PC-3 (cell line): ENCODE results near the gene OR9G1. TPM values are rescaled to one million over a fixed set of nuclear protein-coding genes. Genes with fewer than 3 reads are reported as not detected.

ENCODE experiments used
- ATAC-seq: fragments of 200-7000 bp; cut with Tn5 transposase; 2 replicates; pipeline ENCODE4 v1.9.1; 2020; ENCODE audit warnings: mild to moderate bottlenecking, moderate library complexity
- BruUV-seq: library from RNA; stranded (reverse); fragments of 400-500 nt; replicated peaks from 2 replicates; lab custom pipeline; 2021; lab: Mats Ljungman, UMichigan
- CTCF ChIA-PET: fragments of 300-600 bp; sonication (Branson Sonifier 250); formaldehyde crosslinking; loops from one replicate; lab custom pipeline; 2022; ENCODE audit warnings: antibody characterized with exemption; lab: Charles Lee
- POLR2A ChIA-PET: fragments of 300-600 bp; sonication (Branson Sonifier 250); formaldehyde crosslinking; loops from one replicate; lab custom pipeline; 2022; ENCODE audit warnings: antibody characterized with exemption; ENCODE audit not compliant: unreplicated experiment; lab: Charles Lee
- DNase-seq: peaks from one replicate; pipeline ENCODE4 v3.0.0-alpha.2; 2015
- H2AFZ ChIP-seq: fragments of 300-600 bp; sonication (generic); 2 replicates; pipeline ENCODE4 v1.6.0; 2016; ENCODE audit warnings: antibody characterized with exemption, low read length
- H3F3A ChIP-seq: fragments of 300-600 bp; sonication (generic); one replicate; pipeline ENCODE4 v1.6.0; 2017; ENCODE audit warnings: antibody characterized with exemption, low read length, control low read depth, mild to moderate bottlenecking; ENCODE audit not compliant: unreplicated experiment
- H3K27ac ChIP-seq: fragments of 300-600 bp; sonication (generic); 2 replicates; pipeline ENCODE4 v1.5.1; 2016; ENCODE audit warnings: mild to moderate bottlenecking, low read length
- H3K27me3 ChIP-seq: fragments of 300-600 bp; sonication (generic); 2 replicates; pipeline ENCODE4 v1.6.1; 2016; ENCODE audit warnings: low read length, mixed read lengths
- H3K36me3 ChIP-seq: fragments of 300-600 bp; sonication (generic); 2 replicates; pipeline ENCODE4 v1.6.1; 2016; ENCODE audit warnings: low read depth, mixed run types, low read length, mixed read lengths
- H3K4me1 ChIP-seq: fragments of 300-600 bp; sonication (generic); 2 replicates; pipeline ENCODE4 v1.5.1; 2016; ENCODE audit warnings: low read length; ENCODE audit not compliant: insufficient read depth
- H3K4me2 ChIP-seq: fragments of 300-600 bp; sonication (generic); 2 replicates; pipeline ENCODE4 v1.6.0; 2016; ENCODE audit warnings: low read length
- H3K4me3 ChIP-seq: fragments of 300-600 bp; sonication (generic); 2 replicates; pipeline ENCODE4 v1.5.1; 2016; ENCODE audit warnings: mild to moderate bottlenecking, low read length, mixed read lengths
- H3K79me2 ChIP-seq: fragments of 300-600 bp; sonication (generic); 2 replicates; pipeline ENCODE4 v1.6.1; 2017; ENCODE audit warnings: low read length, mixed read lengths
- H3K9ac ChIP-seq: fragments of 300-600 bp; sonication (generic); 2 replicates; pipeline ENCODE4 v1.6.0; 2016; ENCODE audit warnings: mild to moderate bottlenecking, low read length
- H3K9me2 ChIP-seq: fragments of 300-600 bp; sonication (generic); replicated peaks from 2 replicates; pipeline ENCODE4 v1.6.1; 2016; ENCODE audit warnings: mixed run types, low read length, mixed read lengths
- H3K9me3 ChIP-seq: fragments of 300-600 bp; sonication (generic); 2 replicates; pipeline ENCODE4 v1.6.1; 2016; ENCODE audit warnings: low read length, mixed read lengths
- H4K20me1 ChIP-seq: fragments of 300-600 bp; sonication (generic); 2 replicates; pipeline ENCODE4 v1.6.1; 2016; ENCODE audit warnings: low read length, mixed read lengths
- CTCF ChIP-seq: fragments of 300-600 bp; sonication (generic); conservative IDR thresholded peaks from 2 replicates; pipeline ENCODE4 v1.5.1; 2017; ENCODE audit warnings: antibody characterized with exemption, low read depth, mild to moderate bottlenecking, low read length
- EZH2 ChIP-seq: fragments of 300-600 bp; sonication (generic); IDR thresholded peaks from one replicate; pipeline ENCODE4 v1.6.1; 2017; ENCODE audit warnings: antibody characterized with exemption, mild to moderate bottlenecking, low read length; ENCODE audit not compliant: unreplicated experiment
- EZH2phosphoT487 ChIP-seq: fragments of 300-600 bp; sonication (generic); IDR thresholded peaks from 2 replicates; pipeline ENCODE4 v1.6.1; 2018; ENCODE audit warnings: mild to moderate bottlenecking, antibody characterized with exemption, low read length, borderline replicate concordance
- intact Hi-C: fragments of 100-400 bp; cut with micrococcal nuclease; formaldehyde crosslinking; loops from 2 replicates; pipeline ENCODE4 v1.9.0; 2023
- total RNA-seq: library from RNA; depleted of rRNA; stranded (reverse); fragments of >200 nt; gene quantifications from 2 replicates; pipeline ENCODE4 v1.2.3, GENCODE V29; 2014

Gene OR9G1
- total RNA-seq, 1 experiment from 2014 or later: not detected

DNA sequence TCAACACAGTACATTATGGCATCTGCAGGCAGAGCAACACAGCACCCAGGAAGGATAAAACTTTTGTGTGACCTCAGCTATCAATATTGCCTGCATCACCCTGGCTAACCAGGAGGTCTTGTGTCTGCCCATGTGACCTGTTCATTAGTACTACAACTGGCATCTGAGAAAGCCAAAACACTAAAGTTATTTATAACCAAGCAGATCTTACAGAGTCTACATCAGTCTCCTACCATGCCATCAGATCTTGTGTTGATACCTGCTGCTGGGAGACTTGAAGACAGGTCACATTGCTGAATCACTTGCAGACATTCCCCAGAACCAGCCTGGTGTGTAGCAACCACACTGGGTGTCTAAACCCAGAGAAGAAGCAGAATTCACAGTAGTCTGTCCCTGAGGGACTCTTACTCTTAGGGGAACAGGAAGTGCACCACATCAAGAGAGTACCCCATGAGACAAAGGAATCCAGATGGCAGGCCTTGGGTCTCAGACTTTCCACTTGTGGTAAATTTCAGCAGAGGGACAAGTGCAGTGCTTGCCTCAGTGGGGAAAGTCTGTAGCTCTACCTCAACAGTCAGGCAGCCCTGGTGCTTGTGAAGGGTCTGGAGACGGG is 7.0 kb downstream of the OR9G1 start:
- ATAC-seq: no peak
- CTCF ChIA-PET: no interaction called here
- intact Hi-C loops: no loop called here

GRCh38 chr11:56706486-56706885 is 7.6 kb downstream of the OR9G1 start:
- peaks cover 3% of the 10 kb centered on the region; the same call in 1 of the 2 replicates for H3K9me3 ChIP-seq
- no peaks in the 10 kb centered on the region for H4K20me1 ChIP-seq
- no peak overlapping the region for H3K4me3 ChIP-seq
- no peak for DNase-seq
- no peak for TF ChIP-seq CTCF
- no peak for TF ChIP-seq EZH2phosphoT487
- TF ChIP-seq EZH2: no peak
- H3K79me2 ChIP-seq: no peaks in the 10 kb centered on the region
- ChIA-PET POLR2A (no interaction called here), CTCF (no interaction called here)
- H3K27me3 ChIP-seq: no peaks in the 10 kb centered on the region
- BruUV-seq: no TSS peak
- intact Hi-C loops: no loop called here
- H3F3A ChIP-seq: no peaks in the 10 kb centered on the region
- H3K4me2 ChIP-seq: no peak overlapping the region
- H3K4me1 ChIP-seq: no peaks in the 10 kb centered on the region
- H3K9ac ChIP-seq: no peak overlapping the region
- H3K9me2 ChIP-seq: no peaks in the 10 kb centered on the region
- ATAC-seq: no peak
- H3K27ac ChIP-seq: no peak overlapping the region
- H2AFZ ChIP-seq: no peak overlapping the region
- H3K36me3 ChIP-seq: no peaks in the 10 kb centered on the region

More for the DNA sequence above, 7.0 kb downstream of the OR9G1 start:
- H3K36me3 ChIP-seq: no peaks in the 10 kb centered on the region
- no peaks in the 10 kb centered on the region for H3K27me3 ChIP-seq
- no peak overlapping the region for H3K4me2 ChIP-seq
- H2AFZ ChIP-seq: no peak overlapping the region
- H3K4me1 ChIP-seq: no peaks in the 10 kb centered on the region
- TF ChIP-seq CTCF: no peak
- no peak for TF ChIP-seq EZH2
- TF ChIP-seq EZH2phosphoT487: no peak
- POLR2A ChIA-PET: no interaction called here
- no peaks in the 10 kb centered on the region for H3F3A ChIP-seq
- no peak overlapping the region for H3K9ac ChIP-seq
- BruUV-seq: no TSS peak
- H3K4me3 ChIP-seq: no peak overlapping the region
- peaks cover 3% of the 10 kb centered on the region; the same call in 1 of the 2 replicates for H3K9me3 ChIP-seq
- no peaks in the 10 kb centered on the region for H3K9me2 ChIP-seq
- H3K79me2 ChIP-seq: no peaks in the 10 kb centered on the region
- H4K20me1 ChIP-seq: no peaks in the 10 kb centered on the region
- no peak overlapping the region for H3K27ac ChIP-seq
- no peak for DNase-seq

DNA sequence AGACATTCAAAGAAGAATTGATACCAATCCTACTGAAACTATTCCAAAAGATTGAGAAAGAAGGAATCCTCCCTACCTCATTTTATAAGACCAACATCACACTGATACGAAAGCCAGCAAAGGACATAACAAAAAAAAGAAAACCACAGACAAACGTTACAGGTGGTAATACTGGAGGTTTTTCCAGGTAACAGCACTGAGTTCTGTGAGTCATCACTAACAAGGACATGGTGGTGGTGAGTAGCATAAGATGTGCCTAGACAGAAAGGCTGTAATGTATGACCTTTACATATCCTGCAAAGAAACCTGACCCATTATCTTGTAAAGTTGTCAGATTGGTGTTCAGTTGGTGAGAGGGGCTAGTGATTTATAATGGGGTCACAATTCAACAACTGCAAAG is 15.3 kb downstream of the OR9G1 start:
- TF ChIP-seq EZH2phosphoT487 (no peak), CTCF (no peak), EZH2 (no peak)
- DNase-seq: no peak
- H3K9me3 ChIP-seq: no peaks in the 10 kb centered on the region
- H3K9me2 ChIP-seq: no peaks in the 10 kb centered on the region
- no peak overlapping the region for H3K4me3 ChIP-seq
- no peaks in the 10 kb centered on the region for H3K27me3 ChIP-seq
- no peak overlapping the region for H3K27ac ChIP-seq
- intact Hi-C loops: no loop called here
- H3K4me2 ChIP-seq: no peak overlapping the region
- no peak for ATAC-seq
- H3K36me3 ChIP-seq: no peaks in the 10 kb centered on the region
- H2AFZ ChIP-seq: no peak overlapping the region
- H3K4me1 ChIP-seq: no peaks in the 10 kb centered on the region
- POLR2A ChIA-PET: no interaction called here
- no peaks in the 10 kb centered on the region for H3K79me2 ChIP-seq
- CTCF ChIA-PET: no interaction called here
- no peak overlapping the region for H3K9ac ChIP-seq
- H4K20me1 ChIP-seq: no peaks in the 10 kb centered on the region
- H3F3A ChIP-seq: no peaks in the 10 kb centered on the region
- no TSS peak for BruUV-seq
